IPS DF 19.7 (cell line): ENCODE measurements around the gene ADCY4.
"Not testable (repeated sequence)": the region's sequence is repeated elsewhere in the genome, so short reads cannot be mapped to it uniquely, and the experiment has no call there.

ENCODE experiments used
- DNase-seq: peaks from one replicate; pipeline ENCODE4 v3.0.0-alpha.2; 2013; ENCODE audit warnings: low read depth, low spot score

ADCY4 gene

GRCh38 chr14:24334431-24335291 is at the start of gene ADCY4:
ADCY4 (minus strand) TSS chr14:24335071; CDS start chr14:24334652, 419 bp downstream.
- no peak for DNase-seq

DNA sequence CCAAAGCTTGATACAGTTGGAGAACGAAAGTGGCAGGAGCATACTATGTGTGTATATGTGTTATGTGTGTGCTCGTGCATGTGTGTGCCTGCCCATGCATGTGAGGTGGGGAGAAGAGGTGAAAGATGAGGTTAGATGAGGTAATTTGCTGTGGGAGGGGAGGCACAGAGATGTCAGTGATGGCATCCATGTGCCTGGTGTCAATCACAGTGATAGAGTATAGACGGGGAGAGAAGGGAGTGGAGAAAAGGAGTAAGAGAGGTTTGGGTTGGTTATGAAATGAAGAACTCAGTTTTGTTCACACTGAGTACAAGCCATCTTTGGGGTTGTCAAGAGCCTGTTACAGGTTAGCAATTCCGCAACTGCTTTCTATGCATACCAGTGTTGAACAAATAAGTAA is 49.3 kb upstream of the ADCY4 start:
- no peak for DNase-seq

DNA sequence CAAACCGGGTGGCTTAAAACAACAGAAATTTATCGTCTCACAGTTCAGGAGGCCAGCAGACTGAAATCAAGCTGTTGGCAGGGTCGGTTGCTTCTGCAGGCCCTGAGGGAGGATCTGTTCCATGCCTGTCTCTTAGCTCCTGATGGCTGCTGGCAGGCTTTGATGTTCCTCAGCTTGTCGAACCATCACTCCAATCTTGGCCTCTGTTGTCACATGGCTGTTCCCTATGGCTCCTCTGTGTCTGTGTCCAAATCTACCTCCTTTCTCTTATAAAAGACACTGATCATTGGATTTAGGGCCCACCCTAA is 47.1 kb upstream of the ADCY4 start:
- no peak for DNase-seq

DNA sequence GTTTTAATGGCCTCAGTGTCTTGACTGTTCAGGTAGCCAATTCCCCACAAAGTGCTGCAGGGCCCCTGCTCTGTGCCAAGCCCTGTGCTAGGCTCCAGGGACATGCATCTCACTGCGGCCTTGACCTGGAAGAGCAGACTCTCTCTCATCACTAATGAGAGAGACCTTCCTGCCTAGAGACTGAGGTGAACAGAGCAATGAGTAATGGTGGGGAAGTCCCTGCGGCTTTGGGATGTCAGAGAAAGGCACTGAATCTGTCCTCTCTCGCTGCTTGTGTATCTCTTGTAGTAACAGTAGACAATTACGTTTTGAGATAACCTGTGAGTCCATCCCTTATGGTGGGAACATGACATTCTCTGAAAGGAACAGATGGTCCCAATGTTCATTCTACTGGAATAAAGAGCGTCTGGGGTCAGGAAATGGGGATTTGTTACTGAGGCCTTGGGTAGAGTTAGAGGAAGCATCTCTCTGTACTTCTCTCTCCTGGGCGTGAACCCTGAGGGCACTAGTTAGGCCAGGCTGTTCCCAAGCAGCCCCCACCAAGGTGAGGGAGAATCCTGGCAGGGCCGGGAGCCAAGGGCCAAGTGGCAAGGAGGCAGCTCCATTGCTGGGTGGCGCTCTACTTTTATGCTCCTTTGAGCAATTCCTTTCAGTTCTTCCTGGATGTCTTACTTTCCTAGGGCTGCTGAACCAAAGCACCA is 46.6 kb upstream of the ADCY4 start:
- DNase-seq: no peak

GRCh38 chr14:24379907-24380730 is 45.2 kb upstream of the ADCY4 start:
- no peak for DNase-seq

DNA sequence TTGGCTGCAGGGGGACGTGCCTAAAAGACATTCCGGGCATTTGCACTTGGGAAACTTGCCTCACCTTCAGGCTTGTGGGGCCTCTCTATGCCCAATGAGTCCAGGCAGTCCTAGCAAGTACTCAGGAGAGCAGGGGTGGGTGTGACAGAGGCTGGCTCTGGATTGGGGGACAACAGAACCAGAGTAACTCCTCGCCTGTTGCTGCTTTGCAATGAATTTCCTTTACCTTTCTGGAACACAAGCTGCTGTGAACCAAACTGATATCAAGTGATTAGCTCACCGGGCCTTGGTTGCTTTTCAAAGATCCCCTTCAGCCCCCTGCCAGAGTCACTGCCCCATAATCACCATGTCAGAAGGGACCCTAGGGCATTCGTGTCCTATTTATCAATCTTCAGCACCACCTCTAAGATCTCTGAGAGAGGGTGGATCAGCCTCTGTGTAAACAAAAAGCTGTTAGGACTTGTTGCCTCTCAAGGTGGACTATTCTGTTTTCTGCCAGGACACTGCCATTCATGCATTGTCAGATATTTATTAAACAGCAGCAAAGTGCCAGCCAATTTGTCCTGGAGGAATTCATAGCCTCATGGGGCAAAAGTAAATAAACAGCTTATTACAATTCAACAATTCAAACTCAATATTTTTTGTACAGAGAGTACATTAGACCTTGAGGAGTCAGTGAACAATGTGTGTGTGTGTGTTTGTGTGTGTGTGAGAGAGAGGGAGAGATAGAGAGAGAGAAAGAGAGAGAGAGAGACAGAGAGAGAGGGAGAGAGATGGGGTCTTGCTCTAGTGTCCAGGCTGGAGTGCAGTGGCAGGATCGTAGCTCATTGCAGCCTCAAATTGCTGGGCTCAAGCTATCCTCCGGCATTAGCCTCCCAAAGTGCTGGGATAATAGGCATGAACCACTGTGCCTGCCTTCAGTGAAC is 44.4 kb upstream of the ADCY4 start:
- no peak for DNase-seq

DNA sequence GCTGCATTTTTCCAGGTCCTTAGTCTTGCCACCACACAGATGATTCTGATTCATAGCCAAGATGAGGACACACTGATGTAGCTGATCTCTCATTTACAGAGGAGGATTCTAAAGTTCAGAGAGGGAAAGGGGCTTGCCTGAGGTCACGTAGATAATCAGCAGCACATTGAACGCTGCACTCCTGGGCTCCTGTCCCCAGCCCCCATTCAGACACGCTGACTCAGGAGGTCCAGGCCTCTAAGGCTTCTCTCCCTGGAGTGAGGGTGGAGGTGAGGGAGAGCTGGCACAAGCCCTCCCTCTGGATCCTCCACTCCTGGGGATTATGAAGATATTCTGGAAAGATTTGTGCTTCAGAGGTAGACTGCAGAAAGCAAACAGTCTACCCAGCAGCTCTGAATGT is 43.5 kb upstream of the ADCY4 start:
- no peak for DNase-seq

DNA sequence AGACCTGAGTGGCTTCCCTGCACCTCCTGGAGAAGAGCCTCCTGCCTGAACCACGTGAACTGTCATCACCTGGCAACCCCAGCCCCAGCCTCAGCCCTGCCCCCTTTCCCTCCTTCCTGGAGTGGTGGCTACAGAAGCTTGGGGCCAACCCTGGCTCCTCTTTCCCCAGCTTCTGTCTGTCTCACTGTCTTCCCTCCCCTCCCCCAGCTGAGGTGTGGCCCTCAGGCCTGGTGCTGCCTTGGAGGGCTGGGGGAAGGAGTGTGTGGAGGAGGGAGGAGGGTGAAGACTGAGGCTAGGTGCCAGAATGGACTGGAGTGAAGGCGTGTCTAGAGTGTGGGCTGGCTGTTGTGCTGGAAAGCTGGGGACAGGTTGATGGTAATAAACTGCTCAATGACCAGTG is 42.8 kb upstream of the ADCY4 start:
- DNase-seq: no peak

DNA sequence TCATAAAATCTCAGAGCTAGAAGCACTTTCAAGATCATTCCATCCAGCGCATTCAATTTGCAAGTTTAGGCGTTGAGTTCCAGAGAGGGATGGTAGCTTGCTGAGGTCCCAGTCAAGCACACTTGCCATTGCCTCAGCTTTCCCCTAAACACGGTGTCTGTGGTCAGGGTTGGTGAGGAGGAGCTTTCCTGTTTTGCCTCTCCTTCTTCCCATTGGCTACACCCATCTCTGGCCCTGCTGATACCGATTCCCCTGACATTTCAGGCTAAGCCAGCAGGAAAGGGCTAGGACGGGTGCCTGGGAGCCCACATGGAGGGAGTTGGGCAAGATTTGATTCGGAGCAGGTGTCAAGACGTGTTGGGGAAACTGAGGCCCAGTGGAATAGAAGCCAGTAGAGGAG is 42.3 kb upstream of the ADCY4 start:
- DNase-seq: no peak

GRCh38 chr14:24376448-24377070 is 41.7 kb upstream of the ADCY4 start:
- DNase-seq: no peak

DNA sequence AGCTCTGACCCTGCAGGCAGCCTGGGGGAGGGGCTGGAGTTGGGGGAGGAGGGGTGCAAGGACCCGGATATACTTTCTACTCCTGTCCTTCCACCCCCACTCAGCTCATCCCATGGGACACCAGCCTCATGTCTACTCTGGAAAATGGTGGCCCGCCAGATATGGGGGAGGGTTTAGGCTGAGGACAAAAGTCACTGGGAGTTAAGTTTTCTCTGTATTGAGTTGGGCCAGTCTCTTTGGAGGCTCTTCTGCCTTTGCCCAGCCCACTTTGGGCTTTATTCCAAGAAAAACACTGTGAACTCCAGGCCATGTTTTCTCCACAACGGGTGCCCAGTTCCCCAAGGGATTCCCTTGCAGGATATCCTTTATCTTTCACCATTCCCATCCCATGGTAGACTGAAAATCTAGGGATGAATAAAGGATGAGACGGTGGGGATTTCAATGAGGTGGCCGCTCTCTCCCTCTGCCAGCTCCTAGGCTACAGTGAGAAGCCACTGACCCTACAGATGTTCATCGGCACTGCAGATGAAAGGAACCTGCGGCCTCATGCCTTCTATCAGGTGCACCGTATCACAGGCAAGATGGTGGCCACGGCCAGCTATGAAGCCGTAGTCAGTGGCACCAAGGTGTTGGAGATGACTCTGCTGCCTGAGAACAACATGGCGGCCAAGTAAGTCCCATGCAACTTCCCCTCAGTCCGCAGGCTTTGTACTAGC is 38.0 kb upstream of the ADCY4 start:
- no peak for DNase-seq

DNA sequence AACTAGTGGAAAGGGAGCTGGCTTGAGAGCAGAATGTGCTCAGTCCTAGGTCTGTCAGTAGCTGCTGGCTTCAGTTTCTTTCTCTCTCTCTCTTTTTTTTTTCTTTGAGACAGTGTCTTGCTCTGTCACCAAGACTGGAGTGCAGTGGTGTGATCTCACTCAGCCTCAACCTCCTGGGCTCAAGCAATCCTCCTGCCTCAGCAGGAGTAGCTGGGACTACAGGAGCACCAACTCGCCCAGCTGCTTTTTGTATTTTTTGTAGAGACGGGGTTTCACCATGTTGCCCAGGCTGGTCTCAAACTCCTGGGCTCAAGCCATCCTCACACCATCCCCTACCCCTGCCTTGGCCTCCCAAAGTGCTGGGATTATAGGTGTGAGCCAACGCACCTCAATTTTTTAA is 36.7 kb upstream of the ADCY4 start:
- not testable (repeated sequence) for DNase-seq

DNA sequence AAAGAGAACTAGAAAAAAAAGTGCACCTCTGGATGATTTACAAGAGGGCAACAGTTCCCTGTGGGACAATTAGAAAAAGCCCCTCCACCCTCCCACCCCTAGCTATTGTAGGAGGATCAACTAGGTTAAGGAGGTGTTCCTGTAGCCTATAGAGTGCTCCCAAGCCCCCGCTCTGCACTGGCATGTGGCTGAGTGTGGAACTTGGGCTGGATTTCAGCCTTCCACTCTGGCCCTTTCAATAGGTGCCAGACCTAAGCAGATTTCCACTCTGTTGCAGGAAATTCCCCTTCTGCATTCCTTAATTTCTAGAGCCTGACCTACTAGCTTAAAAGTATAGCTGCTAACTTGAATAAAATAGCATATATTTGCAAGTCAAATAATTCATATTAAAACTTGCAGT is 35.9 kb upstream of the ADCY4 start:
- DNase-seq: no peak

DNA sequence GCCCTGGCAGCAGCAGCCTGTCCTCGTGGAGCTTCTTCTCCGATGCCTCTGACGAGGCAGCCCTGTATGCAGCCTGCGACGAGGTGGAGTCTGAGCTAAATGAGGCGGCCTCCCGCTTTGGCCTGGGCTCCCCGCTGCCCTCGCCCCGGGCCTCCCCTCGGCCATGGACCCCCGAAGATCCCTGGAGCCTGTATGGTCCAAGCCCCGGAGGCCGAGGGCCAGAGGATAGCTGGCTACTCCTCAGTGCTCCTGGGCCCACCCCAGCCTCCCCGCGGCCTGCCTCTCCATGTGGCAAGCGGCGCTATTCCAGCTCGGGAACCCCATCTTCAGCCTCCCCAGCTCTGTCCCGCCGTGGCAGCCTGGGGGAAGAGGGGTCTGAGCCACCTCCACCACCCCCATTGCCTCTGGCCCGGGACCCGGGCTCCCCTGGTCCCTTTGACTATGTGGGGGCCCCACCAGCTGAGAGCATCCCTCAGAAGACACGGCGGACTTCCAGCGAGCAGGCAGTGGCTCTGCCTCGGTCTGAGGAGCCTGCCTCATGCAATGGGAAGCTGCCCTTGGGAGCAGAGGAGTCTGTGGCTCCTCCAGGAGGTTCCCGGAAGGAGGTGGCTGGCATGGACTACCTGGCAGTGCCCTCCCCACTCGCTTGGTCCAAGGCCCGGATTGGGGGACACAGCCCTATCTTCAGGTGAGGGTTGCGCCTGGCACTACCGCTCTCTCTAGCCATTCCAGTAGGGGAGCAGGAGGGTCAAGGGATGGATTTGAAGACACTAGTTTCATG is 35.2 kb upstream of the ADCY4 start:
- DNase-seq: no peak

- no peak for DNase-seq
Measured at GRCh38 chr14:24369463-24369862, 34.6 kb upstream of the ADCY4 start.

GRCh38 chr14:24368562-24369252 is 33.8 kb upstream of the ADCY4 start:
- DNase-seq: no peak

- no peak for DNase-seq
Measured at GRCh38 chr14:24368212-24368561, 33.3 kb upstream of the ADCY4 start.

GRCh38 chr14:24367514-24368211 is 32.8 kb upstream of the ADCY4 start, which contains the start of gene NFATC4:
NFATC4 (plus strand) TSS chr14:24368184; CDS start chr14:24368341, 157 bp downstream.
- peak; percentile 90 for DNase-seq
